NCI-H460 (cell line): ENCODE measurements around the gene BFAR. TPM values are rescaled to one million over a fixed set of nuclear protein-coding genes. Genes with fewer than 3 reads are reported as not detected.
"Not testable (repeated sequence)": the region's sequence is repeated elsewhere in the genome, so short reads cannot be mapped to it uniquely, and the experiment has no call there.

Source experiments
- DNase-seq: peaks from one replicate; pipeline ENCODE4 v3.0.0-alpha.2; 2016; ENCODE audit warnings: low read depth; ENCODE audit errors: extremely low read depth
- polyA plus RNA-seq: library from polyadenylated mRNA; depleted of rRNA; stranded (reverse); fragments of >200 nt; gene quantifications from 2 replicates; pipeline ENCODE4 v1.2.3, GENCODE V29; 2014; cell fraction: nucleus; rRNA removed
- total RNA-seq: library from RNA; depleted of rRNA; stranded (reverse); fragments of >200 nt; shearing (Covaris generic); gene quantifications from 2 replicates; pipeline ENCODE4 v1.2.3, GENCODE V29; 2014; rRNA removed

BFAR gene
- total RNA-seq = 63.1 and 77.6 TPM in 2 replicates
- 39.0 and 80.1 TPM in 2 replicates for polyA plus RNA-seq

- DNase-seq = peak; percentile 96
Measured at GRCh38 chr16:14632693-14633569, at the start of gene BFAR. Gene BFAR, plus strand, starts transcription at chr16:14632951. Its CDS starts 11,396 bp downstream, at chr16:14644347.

- no peak for DNase-seq
Measured at GRCh38 chr16:14585287-14585686, 47.5 kb upstream of the BFAR start.

- DNase-seq = no peak
Measured at GRCh38 chr16:14586637-14587305, 46.0 kb upstream of the BFAR start.

GRCh38 chr16:14600164-14600563 lies 32.6 kb upstream of the BFAR start:
- peak; percentile 9 for DNase-seq

GRCh38 chr16:14602443-14602963 lies 30.2 kb upstream of the BFAR start:
- no peak for DNase-seq

GRCh38 chr16:14606102-14606501 lies 26.6 kb upstream of the BFAR start:
- no peak for DNase-seq

GRCh38 chr16:14608111-14608566 lies 24.6 kb upstream of the BFAR start:
- no peak for DNase-seq

GRCh38 chr16:14608604-14609003 lies 24.1 kb upstream of the BFAR start:
- DNase-seq = no peak

GRCh38 chr16:14609716-14610115 lies 23.0 kb upstream of the BFAR start:
- DNase-seq = no peak

- DNase-seq = no peak
Measured at GRCh38 chr16:14611660-14612059, 21.1 kb upstream of the BFAR start.

GRCh38 chr16:14613991-14614390 lies 18.8 kb upstream of the BFAR start:
- DNase-seq = no peak

- DNase-seq = no peak
Measured at GRCh38 chr16:14616280-14616679, 16.5 kb upstream of the BFAR start.

GRCh38 chr16:14618566-14618965 lies 14.2 kb upstream of the BFAR start:
- no peak for DNase-seq

GRCh38 chr16:14627078-14627477 lies 5.7 kb upstream of the BFAR start:
- DNase-seq = no peak

- no peak for DNase-seq
Measured at GRCh38 chr16:14628806-14629611, 3.7 kb upstream of the BFAR start.

GRCh38 chr16:14629612-14629918 lies 3.2 kb upstream of the BFAR start:
- no peak for DNase-seq

- DNase-seq = peak; percentile 94
Measured at GRCh38 chr16:14629919-14630619, 2.7 kb upstream of the BFAR start, which contains the start of gene PARN. Gene PARN, minus strand, starts transcription at chr16:14630260. Its CDS starts 135 bp downstream, at chr16:14630125.

GRCh38 chr16:14630620-14631330 lies 2.0 kb upstream of the BFAR start:
- DNase-seq = not testable (repeated sequence)

GRCh38 chr16:14634389-14634725 lies 1.6 kb downstream of the BFAR start:
- DNase-seq = no peak
